Activated naive CD8-positive, alpha-beta T cell treated with anti-CD3 and anti-CD28 coated beads, Interleukin-2, amount 10 ng/mL, durations not matched to agents 7 days and 5 days (primary cell): ENCODE data around the gene MGST2. TPM values are rescaled to one million over a fixed set of nuclear protein-coding genes. Genes with fewer than 3 reads are reported as not detected.

Experiments
- ATAC-seq: fragments of 150-1000 bp; cut with Tn5 transposase; one replicate; pipeline ENCODE4 v1.10.0; 2021; ENCODE audit warnings: low read depth, moderate library complexity
- POLR2A ChIA-PET: fragments of 350-600 bp; sonication (Branson Sonifier 250); formaldehyde crosslinking; loops from one replicate; lab custom pipeline; 2021; ENCODE audit warnings: antibody characterized with exemption; lab: Charles Lee
- DNase-seq: peaks from one replicate; pipeline ENCODE4 v3.0.0; 2021
- H3K27ac Mint-ChIP-seq: one replicate; pipeline ENCODE4 v1.8.0; 2022; ENCODE audit warnings: mild to moderate bottlenecking, mixed read lengths
- H3K27me3 Mint-ChIP-seq: one replicate; pipeline ENCODE4 v1.8.0; 2022; ENCODE audit warnings: mild to moderate bottlenecking, moderate library complexity, mixed read lengths
- H3K36me3 Mint-ChIP-seq: one replicate; pipeline ENCODE4 v1.8.0; 2021; ENCODE audit warnings: mild to moderate bottlenecking, mixed read lengths
- H3K4me1 Mint-ChIP-seq: one replicate; pipeline ENCODE4 v1.8.0; 2021; ENCODE audit warnings: mixed read lengths
- H3K4me3 Mint-ChIP-seq: one replicate; pipeline ENCODE4 v1.8.0; 2022; ENCODE audit warnings: mild to moderate bottlenecking, moderate library complexity, mixed read lengths
- H3K9me3 Mint-ChIP-seq: one replicate; pipeline ENCODE4 v1.8.0; 2021; ENCODE audit warnings: mixed read lengths
- total RNA-seq, 2 experiments: library from RNA; stranded (reverse); gene quantifications; one replicate each; pipeline ENCODE4 v1.2.3, GENCODE V29; 2021

MGST2 gene
- total RNA-seq, 2 experiments from 2014 or later = 10.8 to 11.0 TPM

DNA sequence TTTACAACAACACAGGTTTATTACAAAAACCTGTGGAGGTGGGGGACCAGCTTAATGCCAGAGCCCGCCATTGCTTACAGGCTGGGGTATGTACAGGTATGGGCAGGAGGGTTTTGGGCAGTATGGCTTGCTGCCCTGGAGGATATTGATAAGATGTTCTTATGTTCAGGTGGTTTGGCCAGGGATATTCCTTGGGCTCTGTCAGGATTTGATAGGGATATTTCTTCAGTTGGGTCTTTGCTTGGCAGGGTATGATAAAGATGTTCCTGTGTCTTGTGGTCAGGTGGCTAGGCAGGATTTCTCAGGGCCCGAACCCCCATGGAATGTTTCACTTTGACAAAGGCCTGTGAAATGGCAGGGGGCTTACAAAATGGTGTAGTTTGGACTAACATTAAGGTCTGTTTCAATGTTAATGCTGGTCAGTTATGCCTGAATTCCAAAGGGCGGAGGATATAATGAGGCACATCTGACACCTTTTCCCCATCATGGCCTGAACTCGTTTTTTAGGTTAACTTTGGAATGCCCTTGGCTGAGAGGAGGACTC, 3.1 kb downstream of the MGST2 start:
- POLR2A ChIA-PET = no interaction called here
- ATAC-seq = no peak

DNA sequence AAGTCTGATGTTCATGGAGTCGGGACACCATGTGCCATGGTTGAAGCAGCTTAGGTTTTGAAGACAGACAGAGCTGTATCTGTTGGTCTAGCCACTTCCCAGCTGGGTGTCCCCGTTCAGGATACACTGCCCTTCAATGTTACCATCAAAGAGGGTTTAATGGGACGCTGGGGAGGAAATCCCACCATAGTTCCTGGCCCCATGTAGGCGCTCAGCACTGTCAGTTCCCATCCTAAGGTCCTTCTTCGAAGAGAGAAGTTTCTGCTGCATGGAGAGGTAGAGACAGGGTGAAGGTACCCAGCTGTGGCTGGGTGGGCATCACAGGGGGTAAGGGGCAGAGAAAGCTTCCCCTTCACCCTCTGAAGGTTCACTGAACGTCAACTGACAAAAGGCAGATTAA, 3.7 kb downstream of the MGST2 start:
- H3K36me3 Mint-ChIP-seq = peaks cover 6% of the 10 kb centered on the region
- H3K4me3 Mint-ChIP-seq = no peak overlapping the region
- H3K27ac Mint-ChIP-seq = no peak overlapping the region
- H3K9me3 Mint-ChIP-seq = no peaks in the 10 kb centered on the region
- POLR2A ChIA-PET = no interaction called here
- ATAC-seq (no peak), DNase-seq (no peak)
- H3K4me1 Mint-ChIP-seq = peaks cover 24% of the 10 kb centered on the region
- peaks cover 5% of the 10 kb centered on the region for H3K27me3 Mint-ChIP-seq

More for the DNA sequence above, 3.1 kb downstream of the MGST2 start:
- Mint-ChIP-seq H3K27ac (no peak overlapping the region), H3K27me3 (peaks cover 5% of the 10 kb centered on the region), H3K36me3 (peaks cover 6% of the 10 kb centered on the region), H3K9me3 (no peaks in the 10 kb centered on the region), H3K4me3 (no peak overlapping the region), H3K4me1 (peaks cover 24% of the 10 kb centered on the region)
- no peak for DNase-seq

GRCh38 chr4:139669890-139670289, 4.3 kb downstream of the MGST2 start:
- Mint-ChIP-seq H3K27ac (no peak overlapping the region), H3K4me3 (no peak overlapping the region), H3K4me1 (peaks cover 24% of the 10 kb centered on the region), H3K9me3 (no peaks in the 10 kb centered on the region), H3K27me3 (peaks cover 5% of the 10 kb centered on the region), H3K36me3 (peaks cover 6% of the 10 kb centered on the region)
- POLR2A ChIA-PET = interaction anchor here (0.6 kb wide), 1 partner anchor 10 kb away, joined by 4 read pairs; no protein-coding TSS in a partner anchor
- no peak for DNase-seq
- ATAC-seq = no peak

- H3K4me1 Mint-ChIP-seq = peaks cover 18% of the 10 kb centered on the region
- peaks cover 6% of the 10 kb centered on the region for H3K36me3 Mint-ChIP-seq
- POLR2A ChIA-PET = no interaction called here
- no peaks in the 10 kb centered on the region for H3K9me3 Mint-ChIP-seq
- H3K4me3 Mint-ChIP-seq = no peak overlapping the region
- DNase-seq = no peak
- peaks cover 5% of the 10 kb centered on the region for H3K27me3 Mint-ChIP-seq
- ATAC-seq = no peak
- no peak overlapping the region for H3K27ac Mint-ChIP-seq
Observed at GRCh38 chr4:139670775-139671174, 5.2 kb downstream of the MGST2 start.

DNA sequence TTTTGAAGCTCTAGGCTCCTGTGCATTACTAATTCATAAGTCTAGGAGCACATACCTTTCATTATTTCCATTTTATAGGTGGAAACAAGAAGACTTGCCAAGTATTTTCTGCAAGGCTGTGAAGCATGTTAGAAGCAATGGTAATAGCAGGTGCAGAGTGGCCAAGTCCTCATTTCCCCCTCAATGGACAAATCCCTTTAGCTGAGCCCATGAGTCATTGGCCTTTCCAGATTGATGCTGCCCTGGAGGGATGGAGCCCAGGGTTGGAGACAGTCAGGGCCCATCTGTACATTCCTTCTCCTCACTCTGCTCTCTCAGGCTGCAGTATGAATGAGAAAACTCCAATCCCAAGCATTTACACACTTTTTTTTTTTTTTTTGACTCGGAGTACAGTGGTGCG, 6.6 kb downstream of the MGST2 start:
- no peak overlapping the region for H3K27ac Mint-ChIP-seq
- peaks cover 15% of the 10 kb centered on the region for H3K4me1 Mint-ChIP-seq
- H3K36me3 Mint-ChIP-seq = peaks cover 8% of the 10 kb centered on the region
- H3K9me3 Mint-ChIP-seq = no peaks in the 10 kb centered on the region
- no peak for ATAC-seq
- peaks cover 5% of the 10 kb centered on the region for H3K27me3 Mint-ChIP-seq
- POLR2A ChIA-PET = no interaction called here
- no peak overlapping the region for H3K4me3 Mint-ChIP-seq
- no peak for DNase-seq

- Mint-ChIP-seq H3K9me3 (no peaks in the 10 kb centered on the region), H3K4me1 (peaks cover 14% of the 10 kb centered on the region), H3K27me3 (peaks cover 5% of the 10 kb centered on the region), H3K27ac (no peak overlapping the region), H3K36me3 (peaks cover 8% of the 10 kb centered on the region), H3K4me3 (no peak overlapping the region)
- no peak for ATAC-seq
- no peak for DNase-seq
- POLR2A ChIA-PET = no interaction called here
Observed at GRCh38 chr4:139672732-139673131, 7.1 kb downstream of the MGST2 start.

- no peak for DNase-seq
- no peaks in the 10 kb centered on the region for H3K27me3 Mint-ChIP-seq
- no peak for ATAC-seq
- POLR2A ChIA-PET = no interaction called here
- H3K36me3 Mint-ChIP-seq = peaks cover 12% of the 10 kb centered on the region
- H3K4me3 Mint-ChIP-seq = no peak overlapping the region
- no peak overlapping the region for H3K27ac Mint-ChIP-seq
- peaks cover 6% of the 10 kb centered on the region for H3K4me1 Mint-ChIP-seq
- H3K9me3 Mint-ChIP-seq = no peaks in the 10 kb centered on the region
Observed at GRCh38 chr4:139674875-139675550, 9.4 kb downstream of the MGST2 start.

- POLR2A ChIA-PET = no interaction called here
Observed at GRCh38 chr4:139675651-139676050, 10.0 kb downstream of the MGST2 start.

DNA sequence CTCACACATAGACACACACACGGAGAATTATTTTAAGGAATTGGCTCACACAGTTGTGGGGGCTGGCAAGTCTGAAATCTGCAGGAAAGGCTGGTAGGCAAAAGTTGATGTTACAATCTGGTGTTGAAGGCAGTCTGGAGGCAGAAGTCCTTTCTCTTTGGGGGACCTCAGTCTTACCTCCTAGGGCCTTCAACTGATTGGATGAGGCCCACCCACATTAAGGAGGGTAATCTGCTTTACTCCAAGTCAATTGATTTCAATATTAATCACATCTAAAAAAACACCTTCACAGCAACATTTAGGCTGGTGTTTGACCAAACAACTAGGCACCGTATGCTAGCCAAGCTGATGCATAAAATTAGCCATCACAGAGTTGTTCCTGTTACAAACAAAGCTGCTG, 10.7 kb downstream of the MGST2 start:
- Mint-ChIP-seq H3K36me3 (peaks cover 13% of the 10 kb centered on the region), H3K27ac (no peak overlapping the region), H3K4me1 (peaks cover 6% of the 10 kb centered on the region), H3K4me3 (no peak overlapping the region), H3K9me3 (no peaks in the 10 kb centered on the region), H3K27me3 (no peaks in the 10 kb centered on the region)
- no peak for ATAC-seq
- DNase-seq = no peak
- POLR2A ChIA-PET = no interaction called here

More at GRCh38 chr4:139675651-139676050, 10.0 kb downstream of the MGST2 start:
- DNase-seq (no peak), ATAC-seq (no peak)
- Mint-ChIP-seq H3K4me3 (no peak overlapping the region), H3K27me3 (no peaks in the 10 kb centered on the region), H3K4me1 (peaks cover 6% of the 10 kb centered on the region), H3K27ac (no peak overlapping the region), H3K36me3 (peaks cover 13% of the 10 kb centered on the region), H3K9me3 (no peaks in the 10 kb centered on the region)

DNA sequence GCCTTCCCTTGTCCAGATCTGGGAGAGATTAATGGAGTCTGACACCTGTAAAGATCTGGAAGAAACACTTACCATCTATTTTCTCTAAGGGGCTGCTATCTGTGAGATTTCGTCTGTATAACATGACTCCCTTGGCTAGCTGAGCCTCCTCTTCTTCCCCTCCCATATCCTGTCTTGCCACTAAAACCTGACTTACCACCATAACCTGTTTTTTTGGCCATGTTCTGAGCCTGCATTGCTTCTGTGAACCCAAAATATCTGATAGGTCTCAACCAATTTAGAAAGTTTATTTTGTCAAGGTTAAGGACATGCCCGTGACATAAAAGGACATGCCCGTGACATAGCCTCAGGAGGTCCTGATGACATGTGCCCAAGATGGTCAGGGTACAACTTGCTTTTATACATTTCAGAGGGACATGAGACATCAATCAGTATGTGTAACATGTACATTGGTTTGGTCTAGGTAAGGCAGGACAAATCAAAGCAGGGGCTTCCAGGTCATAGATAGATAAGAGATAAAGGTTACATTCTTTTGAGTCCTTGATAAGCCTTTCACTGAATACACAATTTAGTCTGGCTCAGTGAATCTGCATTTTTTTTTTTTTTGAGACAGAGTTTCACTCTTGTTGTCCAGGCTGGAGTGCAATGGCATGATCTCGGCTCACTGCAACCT, 11.4 kb downstream of the MGST2 start:
- peaks cover 1% of the 10 kb centered on the region for H3K27me3 Mint-ChIP-seq
- H3K4me1 Mint-ChIP-seq = peaks cover 6% of the 10 kb centered on the region
- H3K27ac Mint-ChIP-seq = no peak overlapping the region
- H3K9me3 Mint-ChIP-seq = no peaks in the 10 kb centered on the region
- H3K4me3 Mint-ChIP-seq = no peak overlapping the region
- POLR2A ChIA-PET = no interaction called here
- H3K36me3 Mint-ChIP-seq = peaks cover 15% of the 10 kb centered on the region
- DNase-seq (no peak), ATAC-seq (no peak)

GRCh38 chr4:139682309-139682708, 16.7 kb downstream of the MGST2 start:
- ATAC-seq (no peak), DNase-seq (no peak)
- Mint-ChIP-seq H3K27ac (no peak overlapping the region), H3K9me3 (peaks cover 1% of the 10 kb centered on the region), H3K36me3 (peaks cover 35% of the 10 kb centered on the region), H3K4me1 (peaks cover 7% of the 10 kb centered on the region), H3K4me3 (no peak overlapping the region), H3K27me3 (peaks cover 4% of the 10 kb centered on the region)
- POLR2A ChIA-PET = no interaction called here

DNA sequence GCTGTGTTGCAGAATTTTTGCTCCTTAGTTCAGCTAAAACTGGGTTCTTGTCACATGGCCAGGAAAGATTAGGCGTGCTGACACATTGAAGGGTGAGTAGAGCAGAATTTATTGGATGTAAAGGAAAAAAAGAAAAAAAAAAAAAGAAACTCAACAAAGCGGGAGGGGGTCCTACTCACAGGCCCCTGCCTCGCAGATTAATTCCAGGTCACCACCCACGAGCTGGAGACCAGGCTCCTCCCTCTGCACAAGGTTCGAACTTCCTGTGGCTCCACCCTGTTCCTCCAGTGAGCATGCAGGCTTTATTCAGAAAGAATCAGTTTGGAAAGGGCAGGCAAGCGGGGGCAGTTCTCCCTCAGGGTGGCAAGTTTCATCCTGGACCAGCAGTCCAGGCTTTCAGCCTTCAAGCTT, 17.1 kb downstream of the MGST2 start:
- Mint-ChIP-seq H3K27ac (no peak overlapping the region), H3K4me3 (no peak overlapping the region), H3K9me3 (peaks cover 1% of the 10 kb centered on the region), H3K27me3 (peaks cover 4% of the 10 kb centered on the region), H3K4me1 (peaks cover 7% of the 10 kb centered on the region), H3K36me3 (peaks cover 35% of the 10 kb centered on the region)
- DNase-seq = no peak
- POLR2A ChIA-PET = no interaction called here
- ATAC-seq = no peak

DNA sequence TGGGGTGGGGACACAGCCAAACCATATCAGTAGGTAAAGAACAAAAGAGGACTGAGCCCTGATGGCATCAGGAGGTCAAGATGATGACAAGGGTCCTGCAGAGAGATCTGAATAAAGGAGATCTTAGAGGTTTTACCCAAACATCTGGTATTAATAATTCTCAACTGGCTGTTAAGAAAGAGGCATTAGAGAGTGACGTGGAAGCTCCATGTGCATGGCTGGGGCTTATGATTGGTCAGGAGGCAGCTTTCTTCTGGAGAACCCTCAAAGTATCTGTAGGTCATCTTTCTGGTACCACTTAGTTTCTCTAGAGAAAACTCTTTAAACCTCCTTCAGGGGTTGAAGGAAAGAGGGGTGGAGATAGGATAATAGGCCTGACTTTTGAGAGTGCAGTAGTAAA, 18.7 kb downstream of the MGST2 start:
- ATAC-seq = no peak

DNA sequence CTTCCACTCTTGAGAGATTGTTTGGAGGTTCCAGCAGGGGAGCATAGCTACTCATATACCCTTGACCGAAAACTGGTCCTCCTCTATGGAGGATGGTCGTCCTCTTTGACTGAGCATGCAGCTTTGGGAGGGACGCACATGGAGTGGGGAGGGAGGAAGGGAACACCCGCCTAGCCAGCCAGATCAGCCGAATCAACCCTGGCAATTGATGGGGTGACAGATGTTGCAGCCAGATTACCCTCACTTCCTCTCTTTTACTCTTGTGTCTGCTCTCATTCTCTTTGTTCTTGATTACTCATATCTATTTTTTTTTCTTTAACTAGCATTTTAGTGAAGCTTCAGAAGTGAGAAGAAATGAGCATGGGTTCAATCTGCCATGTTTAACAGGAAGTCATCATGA, 19.6 kb downstream of the MGST2 start:
- DNase-seq (no peak), ATAC-seq (no peak)
- Mint-ChIP-seq H3K36me3 (peaks cover 27% of the 10 kb centered on the region), H3K4me3 (no peak overlapping the region), H3K9me3 (peaks cover 1% of the 10 kb centered on the region), H3K27ac (no peak overlapping the region), H3K4me1 (peaks cover 7% of the 10 kb centered on the region), H3K27me3 (peaks cover 4% of the 10 kb centered on the region)
- POLR2A ChIA-PET = no interaction called here

More for the DNA sequence above, 18.7 kb downstream of the MGST2 start:
- POLR2A ChIA-PET = no interaction called here
- Mint-ChIP-seq H3K9me3 (peaks cover 1% of the 10 kb centered on the region), H3K4me3 (no peak overlapping the region), H3K4me1 (peaks cover 7% of the 10 kb centered on the region), H3K36me3 (peaks cover 31% of the 10 kb centered on the region), H3K27ac (no peak overlapping the region), H3K27me3 (peaks cover 4% of the 10 kb centered on the region)
- no peak for DNase-seq
